ENCODE data around the gene CBX4. TPM values are rescaled to one million over a fixed set of nuclear protein-coding genes. Genes with fewer than 3 reads are reported as not detected.

The CBX4 gene
- polyA plus RNA-seq, 1 donor (not counting 4 experiments of a cell fraction or from before 2014, with no cell fraction given): 7.0 TPM

- no peak overlapping the region for H3K4me2 ChIP-seq (ENCODE audit: control insufficient read depth, extremely low read depth, insufficient read depth, low read depth, low read length)
- TF ChIP-seq CTCF (optimal IDR thresholded peaks at IDR 0.05 in 1 of 3, IDR thresholded peaks at IDR 0.05 in 1 of 3, conservative IDR thresholded peaks at IDR 0.05 in 1 of 3; ENCODE audit: extremely low read depth in 1 of 3, insufficient read depth in 2 of 3, low read length in 3 of 3): no peak
- no peak for TF ChIP-seq EZH2 (IDR thresholded peaks at IDR 0.05; ENCODE audit: low read length)
- peaks cover 62% of the 10 kb centered on the region for H3K27me3 ChIP-seq (ENCODE audit: control insufficient read depth, extremely low read depth, insufficient read depth, low read length)
- FAIRE-seq (no peak), DNase-seq (ENCODE audit: low read depth, low spot score) (no peak)
- no peaks in the 10 kb centered on the region for H3K9me3 ChIP-seq (ENCODE audit: control insufficient read depth, low read depth, low read length)
- peaks cover 2% of the 10 kb centered on the region for H4K20me1 ChIP-seq (ENCODE audit: control insufficient read depth, extremely low read depth, insufficient read depth, low read length)
- dilution Hi-C loops (cut with MboI; ENCODE audit: extremely low pct_ligation_motif_present, low sequenced_read_pairs): no loop called here
- no peak overlapping the region for H2AFZ ChIP-seq (ENCODE audit: control insufficient read depth, low read length)
- no peaks in the 10 kb centered on the region for H3K9me1 ChIP-seq (ENCODE audit: control insufficient read depth, extremely low read depth, insufficient read depth, low read length)
- no peaks in the 10 kb centered on the region for H3K79me2 ChIP-seq (ENCODE audit: control insufficient read depth, insufficient read depth, low read length)
- H3K4me3 ChIP-seq (ENCODE audit: control insufficient read depth in 2 of 3, extremely low read depth in 1 of 3, insufficient read depth in 2 of 3, low read depth in 1 of 3, low read length in 3 of 3): no peak overlapping the region
- no peak overlapping the region for H3K9ac ChIP-seq (ENCODE audit: control insufficient read depth, extremely low read depth, insufficient read depth, low read length)
- H3K36me3 ChIP-seq (ENCODE audit: control insufficient read depth in 2 of 2, extremely low read depth in 1 of 2, insufficient read depth in 2 of 2, low read length in 2 of 2): no peaks in the 10 kb centered on the region
- no peaks in the 10 kb centered on the region for H3K4me1 ChIP-seq (ENCODE audit: control insufficient read depth, extremely low read depth, insufficient read depth, low read length)
- no peak overlapping the region for H3K27ac ChIP-seq (ENCODE audit: control insufficient read depth, insufficient read depth, low read length)
Observed at GRCh38 chr17:79819534-79820276, 19.5 kb downstream of the CBX4 start.

- dilution Hi-C loops (cut with MboI; ENCODE audit: extremely low pct_ligation_motif_present, low sequenced_read_pairs): no loop called here
- no peaks in the 10 kb centered on the region for H3K79me2 ChIP-seq (ENCODE audit: control insufficient read depth, insufficient read depth, low read length)
- H3K4me3 ChIP-seq (ENCODE audit: control insufficient read depth in 2 of 3, extremely low read depth in 1 of 3, insufficient read depth in 2 of 3, low read depth in 1 of 3, low read length in 3 of 3): no peak overlapping the region
- H3K27me3 ChIP-seq (ENCODE audit: control insufficient read depth, extremely low read depth, insufficient read depth, low read length): peaks cover 68% of the 10 kb centered on the region
- no peaks in the 10 kb centered on the region for H3K36me3 ChIP-seq (ENCODE audit: control insufficient read depth in 2 of 2, extremely low read depth in 1 of 2, insufficient read depth in 2 of 2, low read length in 2 of 2)
- H3K27ac ChIP-seq (ENCODE audit: control insufficient read depth, insufficient read depth, low read length): no peak overlapping the region
- FAIRE-seq (no peak), DNase-seq (ENCODE audit: low read depth, low spot score) (no peak)
- H3K4me1 ChIP-seq (ENCODE audit: control insufficient read depth, extremely low read depth, insufficient read depth, low read length): peaks cover 5% of the 10 kb centered on the region
- H3K9ac ChIP-seq (ENCODE audit: control insufficient read depth, extremely low read depth, insufficient read depth, low read length): no peak overlapping the region
- H3K9me1 ChIP-seq (ENCODE audit: control insufficient read depth, extremely low read depth, insufficient read depth, low read length): no peaks in the 10 kb centered on the region
- H2AFZ ChIP-seq (ENCODE audit: control insufficient read depth, low read length): no peak overlapping the region
- H3K9me3 ChIP-seq (ENCODE audit: control insufficient read depth, low read depth, low read length): no peaks in the 10 kb centered on the region
- peaks cover 2% of the 10 kb centered on the region for H4K20me1 ChIP-seq (ENCODE audit: control insufficient read depth, extremely low read depth, insufficient read depth, low read length)
- TF ChIP-seq EZH2 (IDR thresholded peaks at IDR 0.05; ENCODE audit: low read length): no peak
- TF ChIP-seq CTCF (optimal IDR thresholded peaks at IDR 0.05 in 1 of 3, IDR thresholded peaks at IDR 0.05 in 1 of 3, conservative IDR thresholded peaks at IDR 0.05 in 1 of 3; ENCODE audit: extremely low read depth in 1 of 3, insufficient read depth in 2 of 3, low read length in 3 of 3): no peak
- H3K4me2 ChIP-seq (ENCODE audit: control insufficient read depth, extremely low read depth, insufficient read depth, low read depth, low read length): no peak overlapping the region
Observed at GRCh38 chr17:79819085-79819484, 20.2 kb downstream of the CBX4 start.

Data from keratinocyte (primary cell).